NCI-H146 treated with DMSO at 0.1 percent for 48 hours (cell line): ENCODE data around the gene GPC2.

Source experiments
- DNase-seq: peaks from one replicate; lab custom pipeline; 2025; ENCODE audit not compliant: unreplicated experiment; lab: John Stamatoyannopoulos, UW

GPC2 gene

DNA sequence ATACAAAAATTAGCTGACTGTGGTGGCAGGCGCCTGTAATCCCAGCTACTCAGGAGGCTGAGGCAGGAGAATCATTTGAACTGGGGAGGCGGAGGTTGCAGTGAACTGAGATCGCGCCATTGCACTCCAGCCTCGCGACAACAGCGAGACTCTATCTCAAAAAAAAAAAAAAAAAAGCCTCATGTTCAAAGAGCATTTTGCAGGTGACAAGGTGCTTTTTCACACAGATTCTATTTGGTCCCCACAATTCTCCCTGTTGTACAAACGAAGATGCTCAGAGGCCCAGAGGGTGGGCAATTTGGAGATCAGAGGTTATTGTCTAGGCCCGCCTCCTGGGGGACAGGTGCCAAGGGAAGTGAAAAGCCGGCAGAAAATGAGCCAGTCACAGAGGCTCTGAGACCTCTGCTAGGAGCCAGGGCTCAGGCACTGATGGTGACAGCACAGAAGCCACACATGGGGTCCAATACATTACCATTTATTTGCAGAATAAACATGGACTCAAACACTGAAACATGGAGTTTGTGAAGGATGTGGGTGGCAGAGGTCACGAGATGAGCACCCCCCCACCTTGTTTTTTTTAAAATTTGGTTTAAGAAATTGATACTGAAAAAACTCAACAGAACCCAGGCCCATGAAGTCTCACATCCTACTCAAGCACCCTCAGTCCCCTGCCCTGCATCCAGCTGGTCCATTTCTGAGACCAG lies 7.9 kb downstream of the GPC2 start:
- DNase-seq = peak; percentile 32

- DNase-seq = no peak
These were observed 9.3 kb downstream of the GPC2 start for GRCh38 chr7:100167912-100168323.

GRCh38 chr7:100166970-100167911 lies 9.9 kb downstream of the GPC2 start:
- no peak for DNase-seq

DNA sequence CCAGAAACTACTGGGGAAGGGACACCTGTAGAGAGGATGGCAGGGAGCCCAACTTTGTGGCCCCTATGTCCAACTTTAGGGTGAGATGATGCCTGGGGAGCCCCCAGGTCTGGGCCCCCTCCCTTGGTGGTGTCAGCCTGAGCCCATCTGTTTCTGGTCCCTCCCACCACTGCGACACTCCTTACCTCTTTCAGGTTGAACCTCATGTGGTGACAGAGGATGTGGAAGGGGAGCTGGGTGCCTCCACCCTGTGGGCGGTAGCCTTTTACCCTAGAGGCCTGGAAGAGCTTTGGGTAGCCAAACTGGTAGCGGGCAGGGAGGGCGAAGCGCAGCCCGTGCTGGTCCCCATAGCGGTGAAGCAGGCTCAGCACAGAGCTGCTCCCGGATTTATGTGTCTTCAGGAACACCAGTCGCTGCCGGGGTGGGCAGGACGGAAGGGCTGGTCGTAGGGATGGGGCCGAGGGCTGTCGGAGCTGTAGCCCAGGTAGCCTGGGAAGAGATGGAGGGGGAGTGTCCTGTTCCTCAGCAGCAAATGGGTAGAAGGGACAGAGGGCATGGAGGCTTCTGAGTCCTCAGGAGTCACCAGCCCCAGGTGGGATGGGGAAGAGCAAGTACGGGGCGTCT lies 10.8 kb downstream of the GPC2 start:
- no peak for DNase-seq

DNA sequence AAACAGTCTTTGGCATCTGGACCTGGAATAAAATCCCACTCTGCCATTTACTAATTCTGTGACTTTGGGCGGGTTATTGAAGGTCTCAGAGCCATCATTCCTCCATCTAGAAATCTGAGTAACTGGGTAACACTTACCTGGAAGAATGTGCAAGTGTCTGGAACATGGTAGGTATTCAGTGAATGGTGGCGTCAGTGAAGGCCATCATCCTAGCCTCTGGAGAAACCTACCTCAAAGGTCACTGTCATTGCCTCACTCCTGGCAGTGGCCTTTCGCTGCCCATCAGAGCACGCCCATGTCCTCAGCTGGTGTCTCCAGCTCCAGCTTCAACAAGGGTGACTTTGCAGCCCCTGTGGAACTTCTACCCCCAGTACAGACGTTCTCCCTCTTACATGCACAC lies 13.3 kb downstream of the GPC2 start:
- DNase-seq = no peak

DNA sequence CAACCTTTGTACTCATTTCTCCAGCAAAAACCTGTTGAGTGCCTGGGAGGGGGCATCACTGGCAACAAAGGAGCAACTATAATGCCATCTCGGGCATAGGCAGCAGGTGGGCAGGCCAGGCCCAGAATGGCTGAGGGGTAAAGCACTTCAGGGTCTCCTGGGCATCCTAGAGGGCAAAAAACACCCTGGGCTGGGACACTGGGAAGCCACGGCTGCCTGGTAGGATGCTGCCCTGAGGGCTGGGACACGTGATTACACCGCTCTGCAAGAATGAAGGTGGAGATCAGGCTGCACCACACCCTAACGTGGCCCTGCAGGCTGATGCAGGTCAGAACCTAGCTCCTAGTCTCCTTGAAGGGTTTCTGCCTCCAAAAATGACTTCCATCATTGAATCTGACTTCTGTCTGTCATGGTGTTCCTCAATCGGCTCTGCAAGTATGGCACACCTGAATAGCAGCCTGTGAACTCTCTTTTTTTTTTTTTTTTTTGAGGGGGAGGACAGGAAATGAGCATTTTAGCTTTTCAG lies 14.1 kb downstream of the GPC2 start:
- peak; percentile 25 for DNase-seq

DNA sequence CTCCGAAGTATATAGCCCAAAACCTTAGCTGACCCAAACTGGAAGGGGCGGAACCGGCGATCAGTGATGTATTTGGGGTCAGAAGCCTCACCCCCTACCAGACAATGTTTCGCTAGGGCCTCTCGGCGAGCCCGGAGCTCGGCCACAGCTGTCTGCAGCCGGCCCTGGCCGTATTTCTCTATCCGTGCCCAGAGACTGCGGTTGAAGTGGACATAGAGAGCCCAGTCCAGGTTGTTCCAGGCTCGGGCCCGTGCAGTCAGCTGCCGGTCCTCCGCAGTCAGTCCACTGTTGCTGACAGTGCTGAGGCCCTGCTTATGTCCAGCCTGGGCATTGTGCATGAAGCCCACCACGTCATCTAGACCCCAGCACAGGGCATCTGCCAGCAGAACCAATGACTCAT lies 17.1 kb downstream of the GPC2 start:
- DNase-seq = no peak

- no peak for DNase-seq
These were observed 18.0 kb downstream of the GPC2 start for GRCh38 chr7:100159099-100159623.

DNA sequence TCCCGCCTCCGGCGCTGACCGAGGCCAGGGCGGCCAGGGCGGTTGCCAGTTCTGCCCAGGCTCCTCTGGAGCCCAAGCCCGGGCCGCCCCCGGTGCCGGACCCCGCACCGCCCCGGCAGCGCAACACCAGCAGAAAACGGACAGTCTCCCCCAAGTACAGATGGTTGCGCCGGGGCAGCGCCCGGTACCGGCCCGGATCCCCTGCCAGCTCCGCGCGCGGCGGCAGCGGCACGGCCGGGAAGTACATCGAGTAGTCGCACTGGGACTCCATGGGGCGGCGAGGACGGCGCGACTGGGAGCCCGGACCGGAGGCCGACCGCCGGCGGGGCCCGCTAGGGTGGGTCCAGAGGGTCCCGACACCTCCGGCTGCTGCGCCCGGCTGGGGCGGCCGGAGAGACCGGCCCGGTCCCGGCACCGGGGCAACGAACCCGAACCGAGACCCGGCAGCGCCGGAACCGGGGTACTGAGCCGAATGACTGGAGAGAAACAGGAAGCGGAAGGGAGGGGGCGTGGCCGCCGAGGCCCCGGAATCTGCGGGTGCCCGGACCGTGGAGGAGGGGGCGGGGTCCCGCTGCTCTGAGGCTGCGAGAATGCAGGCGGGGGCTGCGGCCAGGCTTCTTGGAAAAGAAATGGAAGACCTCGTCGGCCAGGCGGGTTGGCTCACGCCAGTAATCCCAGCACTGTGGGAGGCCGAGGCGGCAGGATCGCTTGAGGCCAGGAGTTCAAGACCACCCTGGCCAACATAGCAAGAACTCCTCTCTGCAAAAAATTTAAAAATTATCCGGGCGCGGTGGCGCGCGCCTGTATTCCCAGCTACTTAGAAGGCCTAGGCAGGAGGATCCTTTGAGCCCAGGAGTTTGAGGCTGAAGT lies 18.7 kb downstream of the GPC2 start, which contains the start of gene TRAPPC14:
TRAPPC14 (minus strand) TSS at position 495 of the 870 bp plus-strand sequence; CDS start at position 271, 224 bp downstream.
- DNase-seq = peak; percentile 77

DNA sequence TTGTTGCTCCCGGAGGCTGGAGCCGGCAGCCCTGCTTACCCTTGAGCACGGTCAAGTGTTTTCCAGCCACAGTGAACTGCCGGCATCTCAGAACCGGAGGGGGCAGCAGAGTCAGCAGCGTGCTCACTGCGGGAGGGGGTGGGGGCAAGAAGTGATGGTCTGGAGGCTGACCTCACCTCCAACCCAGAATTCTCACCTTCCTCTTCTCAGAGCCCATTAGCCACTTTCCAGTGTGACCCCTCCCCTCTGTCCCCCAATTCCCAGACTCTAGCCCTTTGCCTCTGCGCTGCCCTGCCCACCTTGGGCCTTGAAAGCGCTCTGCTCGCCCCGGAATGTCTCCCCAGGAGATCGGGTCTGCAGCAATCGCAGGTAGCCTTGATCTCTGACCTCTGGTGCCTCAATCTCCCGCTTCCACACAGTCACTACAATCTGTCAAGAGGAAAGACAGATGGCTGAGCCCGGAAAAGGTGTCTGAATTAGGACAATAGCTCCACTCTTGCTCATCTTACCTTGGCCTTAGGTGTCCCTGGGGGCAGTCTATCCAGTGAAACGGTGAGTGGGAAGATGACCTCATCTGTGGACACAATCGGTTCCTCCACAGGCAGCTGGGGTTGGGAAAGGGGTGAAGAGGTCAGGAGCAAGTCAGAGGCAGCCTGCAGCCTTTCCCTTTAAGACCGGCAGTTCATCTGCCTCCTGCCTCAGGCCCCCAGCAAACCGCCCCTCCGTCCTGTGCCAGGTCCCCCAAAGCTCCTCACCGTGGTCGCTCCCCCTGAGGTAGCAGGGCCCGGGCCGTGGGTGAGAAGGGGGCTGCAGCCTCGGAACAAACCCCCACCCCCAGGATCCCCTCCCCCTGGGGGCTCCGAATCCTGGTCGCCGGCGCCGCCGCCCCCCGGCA lies 19.6 kb downstream of the GPC2 start:
- DNase-seq = no peak

DNA sequence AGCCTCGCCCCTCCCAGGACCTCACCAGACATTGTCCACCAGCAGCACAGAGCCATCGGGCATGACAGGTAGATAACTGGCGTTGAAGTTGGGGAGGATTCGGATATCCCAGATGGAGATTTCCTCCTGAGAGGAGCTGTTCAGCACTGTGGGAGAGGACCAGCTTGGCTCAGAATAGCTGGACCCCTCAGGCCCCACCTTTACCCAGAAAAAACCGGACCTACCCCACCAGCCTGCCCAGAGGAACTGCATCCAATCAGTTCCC lies 20.2 kb downstream of the GPC2 start:
- DNase-seq = no peak

- DNase-seq = no peak
These were observed 20.7 kb downstream of the GPC2 start for GRCh38 chr7:100156331-100157068.

DNA sequence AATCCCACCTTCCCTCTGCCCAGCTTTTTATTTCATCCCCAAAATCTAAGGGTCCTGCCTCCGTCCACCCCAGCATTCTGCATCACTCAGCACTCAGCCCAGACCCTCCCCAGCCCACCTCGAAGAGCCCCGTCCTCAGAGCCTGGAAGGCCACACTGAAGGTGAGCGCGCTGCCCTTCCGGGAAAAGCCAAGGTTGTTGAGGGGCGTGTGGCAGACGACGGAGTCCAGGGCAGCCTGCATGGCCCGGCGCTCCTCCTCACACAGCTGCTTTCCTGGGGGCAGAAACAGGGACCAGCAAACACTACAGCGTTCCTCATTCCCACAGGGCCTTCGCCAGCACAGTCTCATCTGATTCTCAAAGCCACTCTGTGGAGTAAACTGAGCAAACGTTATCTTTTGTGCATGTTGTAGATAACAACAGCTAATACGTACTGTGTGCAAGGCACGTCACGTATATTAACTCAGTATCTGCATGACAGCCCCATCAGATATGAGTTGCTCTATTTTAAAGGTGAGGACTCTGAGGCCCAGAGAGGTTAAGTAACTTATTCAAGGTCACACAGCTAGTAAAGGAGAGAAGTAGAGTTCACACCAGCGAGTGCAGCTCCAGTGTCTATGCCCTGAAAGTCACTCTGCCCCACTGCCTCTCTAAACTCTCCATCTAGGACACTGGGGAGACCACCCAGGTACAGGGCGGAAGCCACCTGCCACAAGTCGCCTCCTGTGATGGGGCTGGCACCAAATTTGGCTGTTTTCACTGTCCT lies 21.4 kb downstream of the GPC2 start:
- DNase-seq = no peak

GRCh38 chr7:100154651-100155491 lies 22.3 kb downstream of the GPC2 start:
- no peak for DNase-seq

GRCh38 chr7:100153708-100154535 lies 23.3 kb downstream of the GPC2 start:
- DNase-seq = no peak

GRCh38 chr7:100152937-100153666 lies 24.1 kb downstream of the GPC2 start:
- DNase-seq = no peak
